A673 (cell line): ENCODE data around the gene TAL1. TPM values are rescaled to one million over a fixed set of nuclear protein-coding genes. Genes with fewer than 3 reads are reported as not detected.

Experiments used
- BruUV-seq: library from RNA; stranded (reverse); fragments of 400-500 nt; replicated peaks from 2 replicates; lab custom pipeline; 2021; lab: Mats Ljungman, UMichigan
- CTCF ChIA-PET: fragments of 300-600 bp; sonication (Branson Sonifier 250); formaldehyde crosslinking; loops from one replicate; lab custom pipeline; 2022; ENCODE audit warnings: antibody characterized with exemption; lab: Charles Lee
- POLR2A ChIA-PET: fragments of 300-600 bp; sonication (Branson Sonifier 250); formaldehyde crosslinking; loops from one replicate; lab custom pipeline; 2022; ENCODE audit warnings: antibody characterized with exemption; ENCODE audit not compliant: low non-redundant PET; lab: Charles Lee
- DNase-seq: peaks from one replicate; pipeline ENCODE4 v3.0.0-alpha.2; 2015; ENCODE audit warnings: low spot score
- H3K27ac ChIP-seq: fragments of 200-600 bp; sonication (generic); 2 replicates; pipeline ENCODE4 v1.5.1; 2016; ENCODE audit warnings: mixed run types, low read depth, mild to moderate bottlenecking, mixed read lengths, antibody characterized with exemption, low read length; ENCODE audit not compliant: poor library complexity, severe bottlenecking
- H3K27me3 ChIP-seq: fragments of 200-600 bp; sonication (generic); replicated peaks from 2 replicates; pipeline ENCODE4 v1.6.1; 2017; ENCODE audit warnings: mixed run types, low read depth, mild to moderate bottlenecking, mixed read lengths, antibody characterized with exemption, low read length; ENCODE audit not compliant: insufficient read depth, poor library complexity
- H3K36me3 ChIP-seq: fragments of 200-600 bp; sonication (generic); 2 replicates; pipeline ENCODE4 v1.6.1; 2016; ENCODE audit warnings: mixed run types, mild to moderate bottlenecking, mixed read lengths, antibody characterized with exemption, low read length; ENCODE audit not compliant: insufficient read depth, poor library complexity, severe bottlenecking
- H3K4me1 ChIP-seq: fragments of 200-600 bp; sonication (generic); 2 replicates; pipeline ENCODE4 v1.6.1; 2017; ENCODE audit warnings: mixed run types, mild to moderate bottlenecking, mixed read lengths, antibody characterized with exemption, low read length; ENCODE audit not compliant: insufficient read depth, poor library complexity, severe bottlenecking
- H3K4me3 ChIP-seq: fragments of 200-600 bp; sonication (generic); 2 replicates; pipeline ENCODE4 v1.5.1; 2016; ENCODE audit warnings: low read depth, mixed run types, mild to moderate bottlenecking, mixed read lengths, low read length; ENCODE audit not compliant: poor library complexity, severe bottlenecking
- H3K9me3 ChIP-seq: fragments of 200-600 bp; sonication (generic); 2 replicates; pipeline ENCODE4 v1.6.1; 2016; ENCODE audit warnings: mixed run types, low read depth, mild to moderate bottlenecking, mixed read lengths, antibody characterized with exemption, low read length; ENCODE audit not compliant: poor library complexity, severe bottlenecking
- EZH2 ChIP-seq: fragments of 200-600 bp; sonication (generic); IDR thresholded peaks from 2 replicates; pipeline ENCODE4 v1.6.1; 2017; ENCODE audit warnings: borderline replicate concordance, low read depth, mild to moderate bottlenecking, mixed read lengths, antibody characterized with exemption, low read length; ENCODE audit not compliant: poor library complexity, severe bottlenecking
- intact Hi-C: fragments of 100-400 bp; cut with micrococcal nuclease; formaldehyde crosslinking; loops from one replicate; pipeline ENCODE4 v1.10.0; 2022; ENCODE audit not compliant: unreplicated experiment
- total RNA-seq: library from RNA; stranded (reverse); gene quantifications from 2 replicates; pipeline ENCODE4 v1.2.3, GENCODE V29; 2021
- TF ChIP-seq, protein P1 (sequence below): fragments of 300-800, 200-600 bp; sonication (generic); conservative IDR thresholded peaks from 2 replicates; pipeline ENCODE4 v1.5.1; 2017; ENCODE audit warnings: low read depth, mild to moderate bottlenecking, antibody characterized with exemption, low read length, moderate library complexity, mixed read lengths

TAL1 gene
- total RNA-seq, 1 experiment from 2014 or later, result 0.11 TPM

DNA sequence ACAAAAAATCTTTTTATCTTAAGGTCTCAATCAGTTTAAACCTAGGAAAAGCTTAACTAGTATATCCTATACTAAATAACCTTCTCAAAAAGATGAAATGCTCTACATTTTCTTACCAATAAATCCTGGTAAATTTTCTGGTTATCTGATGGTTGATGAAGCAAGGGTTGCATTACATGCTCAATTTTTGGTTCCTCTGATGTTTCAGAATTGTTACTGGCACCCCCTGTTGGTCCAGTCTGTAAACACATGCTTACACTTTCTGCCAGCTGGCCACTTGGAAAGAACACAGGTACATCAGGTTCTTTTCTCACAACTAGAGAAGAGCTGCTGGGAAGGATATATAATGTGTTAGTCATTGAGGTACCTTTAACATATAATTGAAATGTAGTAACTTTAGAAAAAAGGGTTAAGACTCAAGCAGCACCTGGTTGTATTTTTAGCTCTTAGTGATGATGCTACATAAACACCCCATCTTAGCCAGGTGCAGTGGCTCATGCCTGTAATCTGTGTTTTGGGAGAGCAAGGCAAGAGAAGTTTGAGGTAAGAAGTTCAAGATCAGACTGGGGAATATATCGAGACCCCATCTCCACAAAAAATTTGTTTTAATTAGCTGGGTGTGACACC lies 30.9 kb upstream of the TAL1 start:
- Histone ChIP-seq H3K9me3 (no peaks in the 10 kb centered on the region), H3K4me3 (no peak overlapping the region), H3K27me3 (no peaks in the 10 kb centered on the region), H3K36me3 (peaks cover 60% of the 10 kb centered on the region), H3K27ac (no peak overlapping the region), H3K4me1 (no peaks in the 10 kb centered on the region)
- no TSS peak for BruUV-seq
- TF ChIP-seq, protein P1, sequence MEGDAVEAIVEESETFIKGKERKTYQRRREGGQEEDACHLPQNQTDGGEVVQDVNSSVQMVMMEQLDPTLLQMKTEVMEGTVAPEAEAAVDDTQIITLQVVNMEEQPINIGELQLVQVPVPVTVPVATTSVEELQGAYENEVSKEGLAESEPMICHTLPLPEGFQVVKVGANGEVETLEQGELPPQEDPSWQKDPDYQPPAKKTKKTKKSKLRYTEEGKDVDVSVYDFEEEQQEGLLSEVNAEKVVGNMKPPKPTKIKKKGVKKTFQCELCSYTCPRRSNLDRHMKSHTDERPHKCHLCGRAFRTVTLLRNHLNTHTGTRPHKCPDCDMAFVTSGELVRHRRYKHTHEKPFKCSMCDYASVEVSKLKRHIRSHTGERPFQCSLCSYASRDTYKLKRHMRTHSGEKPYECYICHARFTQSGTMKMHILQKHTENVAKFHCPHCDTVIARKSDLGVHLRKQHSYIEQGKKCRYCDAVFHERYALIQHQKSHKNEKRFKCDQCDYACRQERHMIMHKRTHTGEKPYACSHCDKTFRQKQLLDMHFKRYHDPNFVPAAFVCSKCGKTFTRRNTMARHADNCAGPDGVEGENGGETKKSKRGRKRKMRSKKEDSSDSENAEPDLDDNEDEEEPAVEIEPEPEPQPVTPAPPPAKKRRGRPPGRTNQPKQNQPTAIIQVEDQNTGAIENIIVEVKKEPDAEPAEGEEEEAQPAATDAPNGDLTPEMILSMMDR, result peak; percentile 64
- no peak for TF ChIP-seq EZH2
- DNase-seq, result peak; percentile 59
- ChIA-PET CTCF (interaction anchor here (0.8 to 1.4 kb wide), 2 partner anchors 73 to 84 kb away, joined by 3 to 8 read pairs; partner anchors contain the start of gene PDZK1IP1), POLR2A (no interaction called here)
- intact Hi-C loops, result loop anchor here (1.0 to 2.0 kb wide), 2 partner anchors 70 to 84 kb away; no protein-coding TSS in a partner anchor

DNA sequence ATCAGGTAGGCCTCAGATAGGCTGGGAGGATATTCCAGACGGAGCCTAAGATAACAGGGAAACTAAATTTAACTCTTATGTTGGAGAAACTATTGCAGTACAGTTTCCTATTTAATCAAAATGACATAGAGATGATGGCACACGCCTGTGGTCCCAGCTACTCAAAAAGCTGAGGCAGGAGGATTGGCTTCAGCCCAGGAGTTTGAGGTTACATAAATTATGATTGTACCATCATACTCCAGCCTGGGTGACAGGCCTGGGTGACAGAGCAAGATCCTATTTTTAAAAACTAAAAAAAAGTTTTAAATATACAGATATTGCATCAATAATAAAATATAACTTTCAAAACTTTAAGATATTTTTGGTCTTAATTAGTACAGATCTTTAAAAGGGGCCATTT lies 25.2 kb upstream of the TAL1 start:
- H3K36me3 ChIP-seq, result peaks cover 36% of the 10 kb centered on the region
- TF ChIP-seq, protein P1, result no peak
- no peak for TF ChIP-seq EZH2
- H3K4me3 ChIP-seq, result no peak overlapping the region
- H3K27ac ChIP-seq, result no peak overlapping the region
- intact Hi-C loops, result no loop called here
- CTCF ChIA-PET, result no interaction called here
- BruUV-seq, result no TSS peak
- POLR2A ChIA-PET, result no interaction called here
- no peaks in the 10 kb centered on the region for H3K27me3 ChIP-seq
- no peaks in the 10 kb centered on the region for H3K9me3 ChIP-seq
- DNase-seq, result no peak
- no peaks in the 10 kb centered on the region for H3K4me1 ChIP-seq

DNA sequence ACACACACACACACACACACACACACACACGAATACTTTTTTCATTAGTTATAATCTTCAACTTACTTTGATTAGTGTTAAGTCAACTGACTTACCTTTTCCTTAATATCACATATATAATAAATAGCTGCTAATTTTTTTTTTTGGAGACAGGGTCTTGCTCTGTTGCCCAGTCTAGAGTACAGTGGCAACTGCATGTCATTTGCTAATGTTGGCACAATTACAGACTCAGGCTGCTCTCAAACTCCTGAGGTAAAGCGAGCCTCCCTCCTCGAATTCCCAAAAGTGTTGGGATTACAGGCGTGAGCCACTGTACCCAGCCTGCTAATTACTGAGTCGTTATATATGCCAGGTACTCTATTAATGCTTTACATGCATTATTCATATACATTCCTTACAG lies 20.8 kb upstream of the TAL1 start:
- H3K9me3 ChIP-seq, result no peaks in the 10 kb centered on the region
- BruUV-seq, result no TSS peak
- no peaks in the 10 kb centered on the region for H3K27me3 ChIP-seq
- TF ChIP-seq, protein P1, result no peak
- TF ChIP-seq EZH2, result no peak
- no peak overlapping the region for H3K4me3 ChIP-seq
- ChIA-PET CTCF (no interaction called here), POLR2A (no interaction called here)
- H3K36me3 ChIP-seq, result peaks cover 27% of the 10 kb centered on the region
- no peak overlapping the region for H3K27ac ChIP-seq
- DNase-seq, result no peak
- H3K4me1 ChIP-seq, result no peaks in the 10 kb centered on the region
- intact Hi-C loops, result no loop called here
